ENCODE data around the gene GJC2. TPM values are rescaled to one million over a fixed set of nuclear protein-coding genes. Genes with fewer than 3 reads are reported as not detected.

The GJC2 gene
- polyA plus RNA-seq, 1 donor from 2014 or later, result 2.3 TPM

GRCh38 chr1:228142701-228143136 is 7.0 kb upstream of the GJC2 start:
- H3K79me2 ChIP-seq (replicated peaks; ENCODE audit: insufficient read depth, low read length), result peaks cover 26% of the 10 kb centered on the region
- no peaks in the 10 kb centered on the region for H3K9me3 ChIP-seq (ENCODE audit: low read length)
- H2AFZ ChIP-seq (ENCODE audit: low read depth, low read length), result no peak overlapping the region
- H3F3A ChIP-seq (ENCODE audit: insufficient read depth, low read length, poor library complexity, severe bottlenecking), result no peaks in the 10 kb centered on the region
- peaks cover 16% of the 10 kb centered on the region for H4K20me1 ChIP-seq (ENCODE audit: insufficient read depth)
- no peak for TF ChIP-seq POLR2AphosphoS5 (IDR thresholded peaks at IDR 0.05)
- no peak for TF ChIP-seq EP300 (conservative IDR thresholded peaks at IDR 0.05; ENCODE audit: poor library complexity, severe bottlenecking)
- H3K4me3 ChIP-seq (ENCODE audit: low read length), result peak overlapping the region; percentile 69
- H3K9me2 ChIP-seq (ENCODE audit: insufficient read depth, low read length), result no peaks in the 10 kb centered on the region
- H3K27ac ChIP-seq (ENCODE audit: low read length), result no peak overlapping the region
- no peaks in the 10 kb centered on the region for H3K36me3 ChIP-seq (ENCODE audit: insufficient read depth, low read length)
- H3K27me3 ChIP-seq (ENCODE audit: insufficient read depth, low read depth, low read length), result peaks cover under 1% of the 10 kb centered on the region
- no peak overlapping the region for H3K9ac ChIP-seq (ENCODE audit: low read length)
- no peak overlapping the region for H3K4me2 ChIP-seq (ENCODE audit: low read length)

GRCh38 chr1:228143480-228144192 is 6.1 kb upstream of the GJC2 start:
- Histone ChIP-seq H2AFZ (ENCODE audit: low read depth, low read length) (no peak overlapping the region), H3K9me2 (ENCODE audit: insufficient read depth, low read length) (no peaks in the 10 kb centered on the region), H3K4me2 (ENCODE audit: low read length) (no peak overlapping the region), H3K9ac (ENCODE audit: low read length) (no peak overlapping the region), H3K27me3 (ENCODE audit: insufficient read depth, low read depth, low read length) (no peaks in the 10 kb centered on the region), H3F3A (ENCODE audit: insufficient read depth, low read length, poor library complexity, severe bottlenecking) (no peaks in the 10 kb centered on the region), H4K20me1 (ENCODE audit: insufficient read depth) (peaks cover 16% of the 10 kb centered on the region), H3K27ac (ENCODE audit: low read length) (no peak overlapping the region), H3K36me3 (ENCODE audit: insufficient read depth, low read length) (no peaks in the 10 kb centered on the region), H3K9me3 (ENCODE audit: low read length) (no peaks in the 10 kb centered on the region), H3K4me3 (ENCODE audit: low read length) (peak overlapping the region; percentile 69), H3K79me2 (replicated peaks; ENCODE audit: insufficient read depth, low read length) (peaks cover 26% of the 10 kb centered on the region)
- TF ChIP-seq REST (IDR thresholded peaks at IDR 0.05; ENCODE audit: borderline replicate concordance) (no peak), RAD21 (conservative IDR thresholded peaks at IDR 0.05) (no peak)

GRCh38 chr1:228144193-228144992 is 5.3 kb upstream of the GJC2 start:
- no peak for TF ChIP-seq RAD21 (conservative IDR thresholded peaks at IDR 0.05)
- no peak for TF ChIP-seq CTCF (IDR thresholded peaks at IDR 0.05; ENCODE audit: poor library complexity, severe bottlenecking)
- TF ChIP-seq MXI1 (conservative IDR thresholded peaks at IDR 0.05; ENCODE audit: poor library complexity, severe bottlenecking), result no peak
- TF ChIP-seq REST (IDR thresholded peaks at IDR 0.05; ENCODE audit: borderline replicate concordance), result no peak
- no peak for TF ChIP-seq EP300 (conservative IDR thresholded peaks at IDR 0.05; ENCODE audit: poor library complexity, severe bottlenecking)
- Histone ChIP-seq H3K27ac (ENCODE audit: low read length) (no peak overlapping the region), H3K9me2 (ENCODE audit: insufficient read depth, low read length) (no peaks in the 10 kb centered on the region), H3K9ac (ENCODE audit: low read length) (no peak overlapping the region), H3K4me2 (ENCODE audit: low read length) (no peak overlapping the region), H3K27me3 (ENCODE audit: insufficient read depth, low read depth, low read length) (no peaks in the 10 kb centered on the region), H2AFZ (ENCODE audit: low read depth, low read length) (no peak overlapping the region), H3K79me2 (replicated peaks; ENCODE audit: insufficient read depth, low read length) (peaks cover 26% of the 10 kb centered on the region), H3F3A (ENCODE audit: insufficient read depth, low read length, poor library complexity, severe bottlenecking) (no peaks in the 10 kb centered on the region), H3K4me3 (ENCODE audit: low read length) (no peak overlapping the region), H3K36me3 (ENCODE audit: insufficient read depth, low read length) (no peaks in the 10 kb centered on the region), H3K9me3 (ENCODE audit: low read length) (no peaks in the 10 kb centered on the region), H4K20me1 (ENCODE audit: insufficient read depth) (peaks cover 16% of the 10 kb centered on the region)

Data from neural cell (in vitro differentiated cells).